ENCODE results near the gene PIGBOS1.
"Not testable (repeated sequence)": the region's sequence is repeated elsewhere in the genome, so short reads cannot be mapped to it uniquely, and the experiment has no call there.

The PIGBOS1 gene

DNA sequence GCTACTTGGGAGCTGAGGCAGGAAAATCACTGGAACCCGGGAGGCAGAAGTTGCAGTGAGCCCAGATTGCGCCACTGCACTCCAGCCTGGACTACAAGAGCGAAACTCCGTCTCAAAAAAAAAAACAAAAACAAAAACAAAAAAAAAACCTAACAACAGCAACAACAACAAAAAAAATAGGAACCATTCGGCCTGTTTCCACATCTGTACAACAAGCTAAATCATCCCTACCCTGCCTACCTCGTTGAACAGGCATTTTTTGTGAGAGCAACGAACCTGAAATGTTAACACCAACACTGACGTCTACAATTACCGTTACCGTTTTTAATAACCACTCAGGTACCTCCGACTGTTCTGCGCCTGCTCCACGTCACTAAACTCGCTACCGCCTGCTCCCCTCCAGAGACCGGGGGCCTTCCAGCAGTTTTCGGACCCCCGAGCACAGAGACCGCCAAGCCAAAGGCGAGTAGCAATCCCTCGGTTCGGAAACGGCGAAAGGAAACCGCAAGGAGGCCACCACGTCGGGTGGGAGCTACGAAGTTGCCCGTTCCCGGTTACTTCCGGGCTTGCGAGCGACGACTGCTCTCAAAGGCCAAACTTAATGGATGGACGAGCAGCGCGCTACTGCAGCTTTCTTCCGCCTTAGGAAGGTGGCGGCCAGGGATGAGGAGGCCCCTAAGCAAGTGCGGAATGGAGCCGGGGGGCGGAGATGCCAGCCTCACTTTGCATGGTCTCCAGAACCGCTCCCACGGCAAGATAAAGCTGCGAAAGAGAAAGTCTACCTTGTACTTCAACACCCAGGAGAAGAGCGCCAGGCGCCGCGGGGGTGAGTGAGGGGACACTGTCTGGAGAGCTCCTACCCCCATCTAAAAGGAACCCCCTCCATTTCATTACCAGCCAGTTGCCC lies at the start of gene PIGBOS1, which contains the start of gene PIGB:
TSS of gene PIGBOS1 (minus strand) at position 536 of the 907 bp plus-strand sequence. CDS start 1,331 bp downstream, outside the sequence.
TSS of gene PIGB (plus strand) at position 635 of the 907 bp plus-strand sequence. CDS start at position 664, 29 bp downstream.
- DNase-seq (ENCODE audit: low read depth in 2 of 2): peak; percentile 58 to 67

- DNase-seq (ENCODE audit: low read depth in 2 of 2): no peak
Measured at GRCh38 chr15:55366981-55367380, 48.1 kb upstream of the PIGBOS1 start.

DNA sequence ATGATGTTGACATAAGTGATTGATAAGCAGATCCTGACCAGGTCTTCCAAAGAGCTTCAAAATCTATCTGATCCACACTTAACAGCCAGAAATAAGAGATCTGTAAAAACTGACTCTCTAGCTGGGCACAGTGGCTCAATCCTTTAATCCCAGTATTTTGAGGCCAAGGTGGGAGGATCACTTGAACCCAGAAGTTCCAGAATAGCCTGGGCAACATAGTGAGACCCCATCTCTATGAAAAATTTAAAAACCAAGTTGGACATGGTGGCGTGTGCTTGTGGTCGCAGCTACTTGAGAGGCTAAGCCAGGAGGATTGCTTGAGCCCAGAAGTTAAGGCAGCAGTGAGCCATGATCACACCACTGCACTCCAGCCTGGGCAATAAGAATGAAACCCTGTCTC lies 43.7 kb upstream of the PIGBOS1 start:
- no peak for DNase-seq (ENCODE audit: low read depth in 2 of 2)

GRCh38 chr15:55361048-55361447 lies 42.1 kb upstream of the PIGBOS1 start:
- DNase-seq (ENCODE audit: low read depth in 2 of 2): no peak

DNA sequence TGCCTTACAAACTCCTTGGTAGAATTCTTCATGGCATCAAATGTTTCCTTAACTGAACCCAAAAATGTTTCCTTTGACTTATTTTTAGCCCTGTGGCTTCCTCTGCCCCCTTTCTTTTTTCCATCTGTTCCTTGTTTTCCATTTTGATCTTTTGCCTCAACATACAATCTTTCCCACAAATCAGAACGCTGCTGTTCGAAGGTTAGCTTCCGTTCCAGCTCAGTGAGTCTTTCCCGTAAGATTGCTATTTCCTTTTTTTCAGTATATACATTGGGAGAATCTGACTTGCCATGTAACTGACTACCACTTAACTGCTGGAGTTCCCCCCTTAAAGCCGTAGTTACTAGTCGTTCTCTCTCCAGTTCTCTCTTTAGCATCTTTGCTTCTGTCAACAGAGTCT lies 41.3 kb upstream of the PIGBOS1 start:
- DNase-seq (ENCODE audit: low read depth in 2 of 2): no peak

GRCh38 chr15:55358471-55358870 lies 39.5 kb upstream of the PIGBOS1 start:
- no peak for DNase-seq (ENCODE audit: low read depth in 2 of 2)

- no peak for DNase-seq (ENCODE audit: low read depth in 2 of 2)
Measured at GRCh38 chr15:55357774-55358173, 38.9 kb upstream of the PIGBOS1 start.

- no peak for DNase-seq (ENCODE audit: low read depth in 2 of 2)
Measured at GRCh38 chr15:55356985-55357585, 38.2 kb upstream of the PIGBOS1 start.

DNA sequence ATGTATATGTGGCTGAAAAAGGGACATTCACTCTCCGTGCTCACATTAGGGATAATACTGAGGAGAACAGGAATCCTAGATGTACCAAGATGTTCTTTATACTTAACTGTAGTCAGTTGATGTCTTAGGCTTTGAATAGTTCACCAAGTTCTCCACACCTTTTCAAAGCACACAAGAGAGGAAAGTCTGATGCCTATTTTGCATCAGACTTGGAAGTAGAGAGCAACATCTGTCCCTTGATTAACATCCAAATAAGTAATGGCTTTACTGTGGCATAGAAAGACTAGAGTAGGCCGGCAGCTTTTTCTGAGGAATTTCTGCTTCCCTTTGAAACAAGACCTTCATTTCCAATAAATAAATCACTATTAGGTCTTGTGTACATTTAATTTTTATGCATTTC lies 34.1 kb upstream of the PIGBOS1 start:
- DNase-seq (ENCODE audit: low read depth in 2 of 2): no peak

- DNase-seq (ENCODE audit: low read depth in 2 of 2): no peak
Measured at GRCh38 chr15:55349282-55349681, 30.4 kb upstream of the PIGBOS1 start.

GRCh38 chr15:55348281-55348778 lies 29.4 kb upstream of the PIGBOS1 start:
- DNase-seq (ENCODE audit: low read depth in 2 of 2): no peak

DNA sequence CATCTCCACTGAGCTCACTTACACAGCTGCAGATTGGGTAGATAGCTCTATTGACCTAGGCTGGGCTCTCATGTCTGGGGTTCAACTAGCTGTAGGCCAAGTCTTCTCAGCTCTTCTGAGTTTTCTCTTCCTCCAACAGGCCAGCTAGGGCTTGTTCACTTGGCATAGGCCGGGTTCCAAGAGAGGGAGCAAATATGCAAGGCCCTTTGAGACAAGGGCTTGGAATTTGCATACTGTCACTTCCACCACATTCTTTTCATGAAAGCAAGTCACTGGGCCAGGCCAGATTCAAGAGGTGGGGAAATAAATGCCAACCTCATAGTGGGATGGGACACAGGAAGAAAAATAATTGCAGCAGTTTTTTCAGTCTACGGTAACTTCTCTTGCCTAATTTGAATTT lies 25.3 kb upstream of the PIGBOS1 start:
- DNase-seq (ENCODE audit: low read depth in 2 of 2): no peak

- DNase-seq (ENCODE audit: low read depth in 2 of 2): no peak
Measured at GRCh38 chr15:55343168-55343567, 24.2 kb upstream of the PIGBOS1 start.

DNA sequence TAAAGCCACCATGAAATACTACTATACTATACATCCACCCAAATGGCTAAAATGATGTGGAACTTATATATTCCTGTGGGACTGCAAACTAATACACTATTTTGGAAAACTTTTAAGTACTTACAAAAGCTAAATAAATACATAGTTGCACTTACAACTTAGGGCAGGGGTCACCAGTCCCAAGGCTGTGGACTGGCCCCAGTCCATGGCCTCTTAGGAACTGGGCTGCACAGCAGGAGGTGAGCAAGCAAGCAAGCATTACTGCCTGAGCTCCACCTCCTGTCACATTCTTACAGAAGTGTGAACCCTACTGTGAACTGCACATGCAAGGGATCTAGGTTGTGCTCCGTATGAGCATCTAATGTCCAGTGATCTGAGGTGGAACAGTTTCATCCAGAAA lies 18.2 kb upstream of the PIGBOS1 start:
- no peak for DNase-seq (ENCODE audit: low read depth in 2 of 2)

- no peak for DNase-seq (ENCODE audit: low read depth in 2 of 2)
Measured at GRCh38 chr15:55334997-55335396, 16.1 kb upstream of the PIGBOS1 start.

- DNase-seq (ENCODE audit: low read depth in 2 of 2): no peak
Measured at GRCh38 chr15:55334371-55334770, 15.4 kb upstream of the PIGBOS1 start.

DNA sequence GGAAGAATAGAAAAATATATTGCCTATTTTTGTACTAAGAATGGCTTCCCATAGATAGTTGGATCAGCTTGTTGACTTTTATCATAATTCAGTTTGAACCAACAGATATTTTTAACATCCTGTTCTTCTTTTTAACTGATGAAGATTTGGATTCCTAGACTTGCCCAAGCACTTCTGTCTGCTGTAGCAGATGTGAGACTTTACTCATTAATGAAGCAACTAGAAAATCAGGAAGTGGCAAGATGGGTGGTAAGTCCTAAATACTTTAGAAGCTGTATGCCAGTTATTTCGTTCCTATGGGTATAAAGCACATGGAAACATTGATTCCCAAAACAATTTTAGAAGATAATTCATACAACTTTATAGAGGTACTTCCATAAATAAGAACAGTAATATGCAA lies 8.5 kb upstream of the PIGBOS1 start:
- DNase-seq (ENCODE audit: low read depth in 2 of 2): no peak

- no peak for DNase-seq (ENCODE audit: low read depth in 2 of 2)
Measured at GRCh38 chr15:55322467-55322866, 3.5 kb upstream of the PIGBOS1 start.

GRCh38 chr15:55320963-55321362 lies 2.0 kb upstream of the PIGBOS1 start:
- no peak for DNase-seq (ENCODE audit: low read depth in 2 of 2)

DNA sequence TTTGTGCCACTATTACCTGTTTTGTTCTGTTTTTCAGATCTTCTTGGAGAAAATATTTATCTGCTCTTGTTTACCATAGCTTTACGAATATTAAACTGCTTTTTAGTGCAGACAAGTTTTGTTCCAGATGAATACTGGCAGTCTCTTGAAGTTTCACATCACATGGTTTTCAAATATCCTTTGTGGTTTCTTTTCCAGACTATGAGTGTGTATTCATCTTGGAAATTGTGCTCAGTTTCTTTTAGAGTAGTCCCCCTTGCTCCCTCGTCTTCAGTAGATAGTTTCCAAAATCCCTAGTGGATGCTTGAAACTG lies 1.3 kb upstream of the PIGBOS1 start:
- DNase-seq (ENCODE audit: low read depth in 2 of 2): no peak

- no peak for DNase-seq (ENCODE audit: low read depth in 2 of 2)
Measured at GRCh38 chr15:55319537-55320237, 764 bp upstream of the PIGBOS1 start.

- not testable (repeated sequence) for DNase-seq (ENCODE audit: low read depth in 2 of 2)
Measured at GRCh38 chr15:55302801-55303200, 16.1 kb downstream of the PIGBOS1 start.

Data from stimulated activated CD4-positive, alpha-beta T cell treated with anti-CD3 and anti-CD28 coated beads, Interleukin-12 subunit alpha, Interleukin-12 subunit beta, amount 100 ng/mL, for 24 hours (primary cell).